Neuron (in vitro differentiated cells): ENCODE results near the gene GABBR2.
A peak's percentile ranks its signal among the peaks of the same experiment; 100 is the strongest.

Experiments used
- H2AFZ ChIP-seq: one replicate; pipeline ENCODE4 v1.6.1; 2013; ENCODE audit warnings: low read depth, mild to moderate bottlenecking, inconsistent platforms, low read length, moderate library complexity
- H3K27me3 ChIP-seq: one replicate; pipeline ENCODE4 v1.6.1; 2013; ENCODE audit warnings: low read length; ENCODE audit not compliant: insufficient read depth
- H3K36me3 ChIP-seq: one replicate; pipeline ENCODE4 v1.6.1; 2013; ENCODE audit warnings: low read length; ENCODE audit not compliant: insufficient read depth
- H3K4me1 ChIP-seq: one replicate; pipeline ENCODE4 v1.6.1; 2013; ENCODE audit warnings: low read length; ENCODE audit not compliant: insufficient read depth
- H3K4me3 ChIP-seq: 2 replicates; pipeline ENCODE4 v1.5.1; 2013; ENCODE audit warnings: mild to moderate bottlenecking, low read length, moderate library complexity
- H3K9me3 ChIP-seq: one replicate; pipeline ENCODE4 v1.6.1; 2013; ENCODE audit warnings: low read length

GABBR2 gene

GRCh38 chr9:98430535-98431292 is 278.0 kb downstream of the GABBR2 start:
- H3K36me3 ChIP-seq: no peaks in the 10 kb centered on the region
- no peaks in the 10 kb centered on the region for H3K9me3 ChIP-seq
- no peak overlapping the region for H2AFZ ChIP-seq
- no peak overlapping the region for H3K4me3 ChIP-seq
- no peaks in the 10 kb centered on the region for H3K4me1 ChIP-seq
- H3K27me3 ChIP-seq: no peaks in the 10 kb centered on the region

GRCh38 chr9:98429613-98430012 is 279.1 kb downstream of the GABBR2 start:
- Histone ChIP-seq H3K4me1 (no peaks in the 10 kb centered on the region), H3K9me3 (no peaks in the 10 kb centered on the region), H2AFZ (no peak overlapping the region), H3K36me3 (no peaks in the 10 kb centered on the region), H3K27me3 (no peaks in the 10 kb centered on the region), H3K4me3 (no peak overlapping the region)

- Histone ChIP-seq H3K27me3 (no peaks in the 10 kb centered on the region), H3K9me3 (no peaks in the 10 kb centered on the region), H3K36me3 (no peaks in the 10 kb centered on the region), H3K4me1 (no peaks in the 10 kb centered on the region), H3K4me3 (no peak overlapping the region), H2AFZ (no peak overlapping the region)
These were observed 280.3 kb downstream of the GABBR2 start for GRCh38 chr9:98428454-98428853.

- no peaks in the 10 kb centered on the region for H3K4me1 ChIP-seq
- no peaks in the 10 kb centered on the region for H3K27me3 ChIP-seq
- H2AFZ ChIP-seq: no peak overlapping the region
- no peaks in the 10 kb centered on the region for H3K36me3 ChIP-seq
- no peaks in the 10 kb centered on the region for H3K9me3 ChIP-seq
- H3K4me3 ChIP-seq: no peak overlapping the region
These were observed 281.2 kb downstream of the GABBR2 start for GRCh38 chr9:98427491-98427890.

GRCh38 chr9:98425079-98425478 is 283.7 kb downstream of the GABBR2 start:
- Histone ChIP-seq H3K9me3 (no peaks in the 10 kb centered on the region), H3K36me3 (no peaks in the 10 kb centered on the region), H2AFZ (no peak overlapping the region), H3K27me3 (no peaks in the 10 kb centered on the region), H3K4me3 (no peak overlapping the region), H3K4me1 (no peaks in the 10 kb centered on the region)

DNA sequence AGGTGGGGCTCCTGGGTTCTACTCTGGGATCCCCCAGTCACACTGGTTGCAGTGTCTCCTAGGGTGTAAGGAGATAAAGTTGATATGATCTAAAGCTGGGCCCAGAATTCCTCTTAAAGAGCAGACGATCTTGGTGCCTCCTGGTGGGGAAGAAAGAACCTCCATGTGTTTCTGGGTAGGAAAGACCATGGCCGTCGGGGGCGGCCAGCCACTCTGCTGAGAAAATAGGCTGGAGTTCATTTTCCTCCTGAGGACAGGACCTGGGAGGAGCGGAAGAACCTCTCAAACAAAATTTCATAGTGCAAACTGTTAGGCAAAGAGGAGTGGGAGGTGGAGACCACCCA is 289.5 kb downstream of the GABBR2 start:
- H3K36me3 ChIP-seq: no peaks in the 10 kb centered on the region
- H3K4me1 ChIP-seq: no peaks in the 10 kb centered on the region

DNA sequence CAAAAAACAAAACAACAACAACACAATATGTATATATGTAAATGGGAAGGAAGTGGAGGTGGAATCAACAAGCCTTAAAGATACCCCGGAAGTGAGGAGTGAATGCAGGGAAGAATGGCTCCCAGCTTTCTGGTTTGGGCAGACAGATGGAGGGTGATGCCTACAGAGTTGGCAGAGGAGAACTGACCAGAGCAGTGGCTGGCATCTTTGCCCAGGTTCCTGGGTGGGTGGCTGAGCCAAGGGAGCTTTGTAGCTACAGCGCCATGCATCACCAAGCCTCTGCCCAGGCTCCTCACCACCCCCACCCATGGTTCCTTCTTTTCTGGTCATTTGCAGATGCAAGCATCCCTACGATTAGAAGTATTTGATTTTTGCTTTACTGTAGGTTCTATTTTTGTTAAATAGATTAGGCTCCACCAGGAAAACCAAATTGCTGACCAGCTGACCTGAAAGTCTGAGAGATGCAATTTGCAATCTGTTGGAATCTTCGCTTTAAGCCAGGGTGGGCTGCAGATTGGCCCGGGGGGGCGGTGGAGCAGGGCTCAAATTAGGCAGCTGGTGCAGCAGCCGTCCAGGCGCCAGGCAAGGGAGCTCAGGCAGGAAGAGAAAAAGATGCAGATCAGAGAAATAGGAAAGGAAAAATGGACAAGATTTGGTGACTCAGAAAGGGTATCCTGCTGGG is 290.0 kb downstream of the GABBR2 start:
- Histone ChIP-seq H3K27me3 (no peaks in the 10 kb centered on the region), H3K9me3 (no peaks in the 10 kb centered on the region), H2AFZ (no peak overlapping the region), H3K36me3 (no peaks in the 10 kb centered on the region), H3K4me3 (no peak overlapping the region), H3K4me1 (no peaks in the 10 kb centered on the region)

More for the DNA sequence above, 289.5 kb downstream of the GABBR2 start:
- H3K27me3 ChIP-seq: no peaks in the 10 kb centered on the region
- H3K4me3 ChIP-seq: no peak overlapping the region
- H3K9me3 ChIP-seq: no peaks in the 10 kb centered on the region
- H2AFZ ChIP-seq: no peak overlapping the region

GRCh38 chr9:98416294-98417248 is 292.2 kb downstream of the GABBR2 start:
- H3K27me3 ChIP-seq: no peaks in the 10 kb centered on the region
- no peaks in the 10 kb centered on the region for H3K9me3 ChIP-seq
- no peaks in the 10 kb centered on the region for H3K4me1 ChIP-seq
- no peak overlapping the region for H3K4me3 ChIP-seq
- H3K36me3 ChIP-seq: no peaks in the 10 kb centered on the region
- no peak overlapping the region for H2AFZ ChIP-seq

DNA sequence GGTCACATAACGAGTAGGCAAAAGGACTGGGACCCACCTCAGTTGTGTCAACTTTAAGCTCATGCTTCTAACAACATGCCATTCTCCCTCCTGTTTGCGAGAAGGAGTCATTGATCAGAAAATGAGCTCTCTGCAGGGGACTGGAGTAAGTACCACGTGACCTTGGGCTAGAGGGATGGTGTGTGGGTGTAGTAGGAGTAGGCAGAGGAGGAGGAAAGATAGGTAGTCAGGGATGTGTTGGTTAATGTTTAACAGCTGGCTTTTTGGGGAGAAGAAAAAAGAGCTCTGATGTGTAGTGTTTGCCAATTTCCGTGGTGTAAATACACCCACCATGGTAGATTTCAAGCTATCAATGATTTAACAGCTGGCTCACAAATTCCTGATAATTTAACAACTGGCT is 293.0 kb downstream of the GABBR2 start:
- Histone ChIP-seq H3K4me1 (no peaks in the 10 kb centered on the region), H3K4me3 (no peak overlapping the region), H3K36me3 (no peaks in the 10 kb centered on the region), H3K9me3 (no peaks in the 10 kb centered on the region), H2AFZ (no peak overlapping the region), H3K27me3 (no peaks in the 10 kb centered on the region)

DNA sequence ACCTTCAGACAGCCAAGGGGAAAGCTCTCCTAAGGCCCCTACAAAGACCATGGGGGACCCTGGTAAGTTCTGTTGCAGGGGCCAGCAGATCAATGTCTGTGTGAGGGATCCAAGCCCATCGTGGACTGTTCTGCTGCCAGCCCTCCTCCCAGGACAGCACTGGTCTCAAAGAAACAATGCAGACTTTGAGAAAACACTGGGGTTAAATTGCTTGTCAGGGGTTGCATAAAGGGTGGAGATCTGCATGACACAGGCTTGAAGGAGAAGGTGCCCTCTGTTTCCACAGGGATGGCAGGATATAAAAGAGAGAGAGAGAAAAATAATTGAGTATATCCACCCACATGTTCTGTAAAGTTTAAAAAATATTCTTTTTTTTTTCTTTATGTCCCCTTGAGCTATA is 295.7 kb downstream of the GABBR2 start:
- no peaks in the 10 kb centered on the region for H3K36me3 ChIP-seq
- no peaks in the 10 kb centered on the region for H3K9me3 ChIP-seq
- no peak overlapping the region for H3K4me3 ChIP-seq
- no peaks in the 10 kb centered on the region for H3K27me3 ChIP-seq
- no peaks in the 10 kb centered on the region for H3K4me1 ChIP-seq
- no peak overlapping the region for H2AFZ ChIP-seq

DNA sequence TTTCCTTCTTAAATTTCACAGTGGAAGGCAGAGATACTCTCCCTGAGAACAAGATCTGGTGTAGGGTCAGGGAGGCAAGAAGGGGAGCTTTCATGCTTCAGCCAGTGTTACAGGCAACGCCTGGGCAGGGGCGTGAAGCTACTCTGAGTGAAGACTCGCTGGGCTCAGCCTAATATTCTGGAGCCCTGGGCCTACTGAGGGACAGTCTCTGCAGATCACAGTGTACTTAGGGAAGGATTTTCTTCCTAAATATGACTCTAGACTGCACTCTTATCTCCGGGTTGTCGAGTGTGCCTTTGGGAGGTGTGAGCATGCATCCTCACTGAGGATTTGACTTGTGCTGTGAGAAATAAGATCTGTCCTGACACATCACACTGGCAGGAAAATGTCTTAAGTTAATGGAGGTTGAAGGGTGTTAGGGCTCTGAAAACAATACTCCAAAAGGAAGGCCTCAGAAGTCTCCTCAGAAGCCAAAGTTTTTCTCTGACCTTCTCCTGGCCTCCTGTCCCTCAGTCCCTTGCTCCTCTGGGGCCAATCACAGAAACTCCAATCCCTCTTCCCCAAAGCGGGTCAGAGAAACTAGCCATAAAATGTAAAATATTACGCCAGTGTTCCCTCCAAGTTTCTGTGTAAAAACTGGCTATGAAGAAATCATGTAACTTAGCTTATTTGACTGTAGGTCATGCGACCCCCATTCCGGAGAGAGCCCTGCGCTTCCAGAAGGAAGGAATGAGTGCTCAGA is 296.5 kb downstream of the GABBR2 start:
- no peaks in the 10 kb centered on the region for H3K9me3 ChIP-seq
- H3K4me1 ChIP-seq: no peaks in the 10 kb centered on the region
- H3K27me3 ChIP-seq: no peaks in the 10 kb centered on the region
- no peak overlapping the region for H2AFZ ChIP-seq
- H3K36me3 ChIP-seq: no peaks in the 10 kb centered on the region
- no peak overlapping the region for H3K4me3 ChIP-seq

DNA sequence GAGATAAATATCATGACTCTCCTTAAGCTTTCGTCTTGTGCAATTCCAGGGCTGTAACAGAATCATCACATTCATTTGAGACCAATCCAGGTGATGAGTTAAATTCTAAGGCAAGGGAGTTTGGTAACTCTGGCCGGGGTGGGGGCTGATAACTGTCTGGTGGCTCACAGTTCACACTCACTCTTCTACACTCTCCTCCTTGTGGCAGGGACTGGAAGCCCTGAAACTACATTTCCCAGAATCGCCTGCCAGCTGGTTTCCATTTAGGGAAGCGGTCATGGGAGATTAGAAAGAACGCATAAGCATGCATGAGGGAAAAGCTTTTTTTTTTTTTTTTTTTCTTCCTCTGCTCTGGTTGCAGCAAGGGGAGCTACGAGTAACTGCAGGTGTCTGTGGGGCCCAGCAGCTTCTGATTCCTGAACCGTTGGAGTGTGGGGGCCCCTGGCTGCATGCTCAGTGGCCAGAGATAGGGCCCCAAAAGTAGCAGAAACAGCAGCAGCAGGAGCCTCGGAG is 298.5 kb downstream of the GABBR2 start:
- peak overlapping the region; percentile 54 for H2AFZ ChIP-seq
- H3K27me3 ChIP-seq: no peaks in the 10 kb centered on the region
- H3K4me1 ChIP-seq: no peaks in the 10 kb centered on the region
- H3K4me3 ChIP-seq: peak overlapping the region; percentile 34
- H3K36me3 ChIP-seq: no peaks in the 10 kb centered on the region
- H3K9me3 ChIP-seq: no peaks in the 10 kb centered on the region
